ENCODE results near the gene MED26.

The MED26 gene

GRCh38 chr19:16649734-16650133 lies 21.7 kb upstream of the MED26 start:
- no peak for DNase-seq

GRCh38 chr19:16645140-16645539 lies 17.1 kb upstream of the MED26 start:
- DNase-seq: no peak

GRCh38 chr19:16641695-16642094 lies 13.7 kb upstream of the MED26 start:
- no peak for DNase-seq

- no peak for DNase-seq
Measured at GRCh38 chr19:16640951-16641350, 12.9 kb upstream of the MED26 start.

GRCh38 chr19:16638666-16639065 lies 10.7 kb upstream of the MED26 start:
- no peak for DNase-seq

GRCh38 chr19:16637535-16637934 lies 9.5 kb upstream of the MED26 start:
- no peak for DNase-seq

GRCh38 chr19:16631465-16631864 lies 3.5 kb upstream of the MED26 start:
- DNase-seq: no peak

- DNase-seq: no peak
Measured at GRCh38 chr19:16628984-16629691, 1.1 kb upstream of the MED26 start.

GRCh38 chr19:16627928-16628182 lies 149 bp downstream of the MED26 start:
- DNase-seq: no peak

- DNase-seq: no peak
Measured at GRCh38 chr19:16627193-16627927, 644 bp downstream of the MED26 start.

- DNase-seq: no peak
Measured at GRCh38 chr19:16626796-16627192, 1.2 kb downstream of the MED26 start.

- no peak for DNase-seq
Measured at GRCh38 chr19:16625163-16625958, 2.6 kb downstream of the MED26 start.

- DNase-seq: no peak
Measured at GRCh38 chr19:16624236-16624635, 3.8 kb downstream of the MED26 start.

- no peak for DNase-seq
Measured at GRCh38 chr19:16623576-16623975, 4.4 kb downstream of the MED26 start.

- DNase-seq: no peak
Measured at GRCh38 chr19:16623066-16623465, 4.9 kb downstream of the MED26 start.

- no peak for DNase-seq
Measured at GRCh38 chr19:16621165-16621800, 6.7 kb downstream of the MED26 start.

- no peak for DNase-seq
Measured at GRCh38 chr19:16620584-16620983, 7.4 kb downstream of the MED26 start.

GRCh38 chr19:16620018-16620417 lies 8.0 kb downstream of the MED26 start:
- DNase-seq: no peak

GRCh38 chr19:16619457-16619856 lies 8.5 kb downstream of the MED26 start:
- no peak for DNase-seq

- DNase-seq: no peak
Measured at GRCh38 chr19:16618248-16618647, 9.8 kb downstream of the MED26 start.

- no peak for DNase-seq
Measured at GRCh38 chr19:16615808-16616207, 12.2 kb downstream of the MED26 start.

- no peak for DNase-seq
Measured at GRCh38 chr19:16614941-16615340, 13.1 kb downstream of the MED26 start.

GRCh38 chr19:16613841-16614240 lies 14.2 kb downstream of the MED26 start:
- no peak for DNase-seq

GRCh38 chr19:16612636-16613035 lies 15.4 kb downstream of the MED26 start:
- DNase-seq: no peak
